Natural killer cell (primary cell): ENCODE results near the gene PSMF1. TPM values are rescaled to one million over a fixed set of nuclear protein-coding genes. Genes with fewer than 3 reads are reported as not detected.

Source experiments
- ATAC-seq, 3 donors: fragments of 150-1000 bp in 2 of 3; fragments of 200-7000 bp in 1 of 3; cut with Tn5 transposase; 1 replicate in 1 of 3; 2 replicates in 2 of 3; pipeline ENCODE4 v1.10.0; 2021; ENCODE audit warnings: mild to moderate bottlenecking in 2 of 3, moderate library complexity in 2 of 3
- DNase-seq, 2 donors: peaks; one replicate each; pipeline versions ENCODE4 v3.0.0 to v3.0.0-alpha.2; 2013 to 2021; ENCODE audit warnings: mixed read lengths in 1 of 2
- H3K27ac ChIP-seq: one replicate; pipeline ENCODE4 v1.5.1; 2013; ENCODE audit warnings: mild to moderate bottlenecking, low read length
- H3K27me3 ChIP-seq: one replicate; pipeline ENCODE4 v1.6.1; 2013; ENCODE audit warnings: low read length; ENCODE audit not compliant: control insufficient read depth, insufficient read depth
- H3K36me3 ChIP-seq: one replicate; pipeline ENCODE4 v1.6.1; 2013; ENCODE audit warnings: low read length; ENCODE audit not compliant: control insufficient read depth, insufficient read depth
- H3K4me1 ChIP-seq: one replicate; pipeline ENCODE4 v1.6.1; 2013; ENCODE audit warnings: low read length; ENCODE audit not compliant: control insufficient read depth, insufficient read depth
- H3K4me3 ChIP-seq: one replicate; pipeline ENCODE4 v1.5.1; 2013; ENCODE audit warnings: low read length
- H3K9me3 ChIP-seq: one replicate; pipeline ENCODE4 v1.6.1; 2013; ENCODE audit warnings: low read length; ENCODE audit not compliant: control insufficient read depth, insufficient read depth
- H3K27ac Mint-ChIP-seq, 2 donors: one replicate each; pipeline ENCODE4 v1.8.0; 2022; ENCODE audit warnings: mild to moderate bottlenecking in 2 of 2, mixed read lengths in 2 of 2, moderate library complexity in 1 of 2
- H3K27me3 Mint-ChIP-seq, 2 donors: one replicate each; pipeline ENCODE4 v1.8.0; 2022; ENCODE audit warnings: low read depth in 2 of 2, mixed read lengths in 2 of 2
- H3K36me3 Mint-ChIP-seq: one replicate; pipeline ENCODE4 v1.8.0; 2022; ENCODE audit warnings: mixed read lengths
- H3K4me1 Mint-ChIP-seq, 2 donors: one replicate each; pipeline ENCODE4 v1.8.0; 2022; ENCODE audit warnings: mixed read lengths in 2 of 2
- H3K4me3 Mint-ChIP-seq: one replicate; pipeline ENCODE4 v1.8.0; 2022; ENCODE audit warnings: mild to moderate bottlenecking, moderate library complexity, mixed read lengths
- H3K9me3 Mint-ChIP-seq, 2 donors: one replicate each; pipeline ENCODE4 v1.8.0; 2022; ENCODE audit warnings: mixed read lengths in 2 of 2
- WGBS: methylation state at CpG from one replicate; pipeline ENCODE4 v1.1.7; 2013; ENCODE audit warnings: missing lambda C conversion rate; ENCODE audit not compliant: insufficient coverage; 5-methylcytosine and 5-hydroxymethylcytosine counted together
- intact Hi-C: fragments of 100-400 bp; cut with micrococcal nuclease; formaldehyde crosslinking; loops from one replicate; pipeline ENCODE4 v1.14.2; 2022
- total RNA-seq, 4 donors: library from RNA; stranded (reverse); fragments of 120-200 nt in 1 of 4; gene quantifications; one replicate each; pipeline versions ENCODE4 v1.2.3 to v1.2.4, GENCODE V29; 2013 to 2022
- TF ChIP-seq, protein P1 (sequence below): fragments of 200-600 bp; IDR thresholded peaks from one replicate; pipeline ENCODE4 v1.8.0; 2022; ENCODE audit warnings: antibody characterized with exemption

PSMF1 gene
- total RNA-seq, 3 donors from 2014 or later (not counting 1 experiment from before 2014, with no cell fraction given): 97.1 to 107 (median 101) TPM

DNA sequence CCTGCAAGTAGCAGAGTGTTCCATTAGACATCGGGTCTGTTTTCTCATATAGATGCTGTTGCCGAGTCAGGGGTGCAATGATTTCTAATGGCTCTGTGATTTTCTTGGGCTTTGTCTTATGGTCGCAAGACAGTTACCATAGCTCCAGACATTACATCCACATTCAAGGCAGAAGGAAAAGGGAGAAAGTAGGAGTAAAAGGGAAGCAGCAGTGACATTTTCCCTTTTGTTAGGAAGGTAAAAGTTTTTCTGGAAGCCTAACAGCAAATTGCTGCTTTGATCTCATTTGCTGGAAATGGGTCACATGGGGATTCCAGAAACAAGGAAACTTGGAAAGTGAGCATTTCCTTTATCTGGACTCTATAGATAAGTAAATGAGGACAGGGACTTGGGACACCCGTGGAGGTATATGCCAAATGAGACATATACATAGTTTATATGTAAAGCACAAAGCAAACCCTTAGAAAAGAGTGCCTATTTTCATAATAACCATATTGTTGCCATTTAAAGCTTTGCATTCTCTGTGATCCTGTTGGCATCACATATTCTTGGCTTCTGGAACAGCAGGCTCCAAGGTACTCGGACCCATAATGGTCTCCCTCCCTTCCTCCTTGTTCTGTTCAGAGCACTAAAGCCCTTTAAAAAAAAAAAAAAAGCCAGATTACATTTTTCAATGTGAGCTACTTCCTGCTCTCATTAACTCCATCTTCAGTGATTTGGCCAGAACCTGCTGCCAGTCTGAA lies 84.5 kb downstream of the PSMF1 start, which contains the start of gene C20orf202:
C20orf202 (plus strand) TSS at position 693 of the 743 bp plus-strand sequence. CDS start 132 bp downstream, outside the sequence.
- 84% methylated on average over 4 of the region's 5 CpGs for WGBS
- peaks cover 0 to 4% of the 10 kb centered on the region in 2 donors for H3K27me3 Mint-ChIP-seq
- no peak for DNase-seq
- Histone ChIP-seq H3K27ac (no peak within 1 kb of the TSS), H3K9me3 (no peaks in the 10 kb centered on the region), H3K4me1 (no peaks in the 10 kb centered on the region), H3K36me3 (no peaks in the 10 kb centered on the region), H3K4me3 (no peak within 1 kb of the TSS), H3K27me3 (no peaks in the 10 kb centered on the region)
- H3K4me3 Mint-ChIP-seq: no peak within 1 kb of the TSS
- H3K9me3 Mint-ChIP-seq: no peaks in the 10 kb centered on the region
- ATAC-seq: no peak
- H3K4me1 Mint-ChIP-seq: no peaks in the 10 kb centered on the region
- no peaks in the 10 kb centered on the region for H3K36me3 Mint-ChIP-seq
- H3K27ac Mint-ChIP-seq: no peak within 1 kb of the TSS
- intact Hi-C loops: no loop called here
- TF ChIP-seq, protein P1, sequence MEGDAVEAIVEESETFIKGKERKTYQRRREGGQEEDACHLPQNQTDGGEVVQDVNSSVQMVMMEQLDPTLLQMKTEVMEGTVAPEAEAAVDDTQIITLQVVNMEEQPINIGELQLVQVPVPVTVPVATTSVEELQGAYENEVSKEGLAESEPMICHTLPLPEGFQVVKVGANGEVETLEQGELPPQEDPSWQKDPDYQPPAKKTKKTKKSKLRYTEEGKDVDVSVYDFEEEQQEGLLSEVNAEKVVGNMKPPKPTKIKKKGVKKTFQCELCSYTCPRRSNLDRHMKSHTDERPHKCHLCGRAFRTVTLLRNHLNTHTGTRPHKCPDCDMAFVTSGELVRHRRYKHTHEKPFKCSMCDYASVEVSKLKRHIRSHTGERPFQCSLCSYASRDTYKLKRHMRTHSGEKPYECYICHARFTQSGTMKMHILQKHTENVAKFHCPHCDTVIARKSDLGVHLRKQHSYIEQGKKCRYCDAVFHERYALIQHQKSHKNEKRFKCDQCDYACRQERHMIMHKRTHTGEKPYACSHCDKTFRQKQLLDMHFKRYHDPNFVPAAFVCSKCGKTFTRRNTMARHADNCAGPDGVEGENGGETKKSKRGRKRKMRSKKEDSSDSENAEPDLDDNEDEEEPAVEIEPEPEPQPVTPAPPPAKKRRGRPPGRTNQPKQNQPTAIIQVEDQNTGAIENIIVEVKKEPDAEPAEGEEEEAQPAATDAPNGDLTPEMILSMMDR: no peak

DNA sequence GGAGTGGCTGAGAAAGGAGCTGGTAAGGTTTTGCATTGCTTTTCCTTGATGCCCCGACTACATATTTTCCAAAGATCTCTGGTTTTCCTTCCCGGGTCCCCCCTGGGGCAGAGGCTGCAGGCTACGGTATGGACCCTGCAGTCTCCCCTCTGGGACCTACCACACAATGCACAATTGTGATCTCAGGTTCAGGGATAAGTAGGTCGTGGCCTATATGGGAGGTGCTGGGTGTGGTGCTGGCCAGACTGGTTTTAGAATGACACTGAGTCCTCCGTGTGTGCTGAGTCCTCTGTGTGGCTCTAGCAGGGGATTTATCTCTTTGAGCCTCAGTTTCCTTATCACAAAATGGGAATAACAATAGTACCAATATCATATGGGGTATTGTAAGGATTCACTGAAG lies 85.2 kb downstream of the PSMF1 start:
- Mint-ChIP-seq H3K27me3 (peaks cover 0 to 4% of the 10 kb centered on the region in 2 donors), H3K4me1 (no peaks in the 10 kb centered on the region), H3K4me3 (no peak overlapping the region), H3K27ac (no peak overlapping the region), H3K9me3 (no peaks in the 10 kb centered on the region), H3K36me3 (no peaks in the 10 kb centered on the region)
- ATAC-seq (no peak), DNase-seq (no peak)
- no peak overlapping the region for H3K4me3 ChIP-seq
- H3K4me1 ChIP-seq: no peaks in the 10 kb centered on the region
- intact Hi-C loops: no loop called here
- TF ChIP-seq, protein P1: no peak
- no peaks in the 10 kb centered on the region for H3K9me3 ChIP-seq
- no peaks in the 10 kb centered on the region for H3K27me3 ChIP-seq
- 78% methylated on average over 4 of the region's 5 CpGs for WGBS
- no peaks in the 10 kb centered on the region for H3K36me3 ChIP-seq
- H3K27ac ChIP-seq: no peak overlapping the region

DNA sequence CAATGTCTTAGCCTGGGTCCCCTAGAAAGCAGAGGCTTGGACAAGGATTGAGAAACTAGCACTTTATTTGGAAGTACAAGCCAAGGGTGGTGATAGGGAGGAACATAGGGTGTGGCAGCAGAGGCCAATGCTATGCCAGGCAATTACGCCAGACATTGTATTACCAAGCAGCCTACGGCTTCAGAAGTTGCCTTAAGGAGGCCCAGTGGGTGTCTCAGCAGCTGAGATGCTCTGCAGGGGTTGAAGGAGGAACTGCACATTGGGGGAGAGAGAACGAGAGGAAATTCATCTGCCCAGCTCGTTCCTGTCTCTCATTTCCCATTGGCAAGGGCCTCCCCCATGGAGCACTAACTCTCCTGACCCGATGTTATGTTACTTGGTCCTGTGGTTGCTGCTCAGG lies 85.7 kb downstream of the PSMF1 start:
- no peaks in the 10 kb centered on the region for H3K36me3 Mint-ChIP-seq
- no peaks in the 10 kb centered on the region for H3K9me3 Mint-ChIP-seq
- no peaks in the 10 kb centered on the region for H3K4me1 Mint-ChIP-seq
- H3K4me3 Mint-ChIP-seq: no peak overlapping the region
- H3K27ac Mint-ChIP-seq: no peak overlapping the region
- WGBS: 39% methylated on average over 5 of the region's 5 CpGs
- TF ChIP-seq, protein P1: no peak
- Histone ChIP-seq H3K4me1 (no peaks in the 10 kb centered on the region), H3K36me3 (no peaks in the 10 kb centered on the region), H3K9me3 (no peaks in the 10 kb centered on the region), H3K27ac (no peak overlapping the region), H3K27me3 (no peaks in the 10 kb centered on the region), H3K4me3 (no peak overlapping the region)
- DNase-seq: no peak
- peaks cover 0 to 4% of the 10 kb centered on the region in 2 donors for H3K27me3 Mint-ChIP-seq
- ATAC-seq: no peak
- intact Hi-C loops: no loop called here

DNA sequence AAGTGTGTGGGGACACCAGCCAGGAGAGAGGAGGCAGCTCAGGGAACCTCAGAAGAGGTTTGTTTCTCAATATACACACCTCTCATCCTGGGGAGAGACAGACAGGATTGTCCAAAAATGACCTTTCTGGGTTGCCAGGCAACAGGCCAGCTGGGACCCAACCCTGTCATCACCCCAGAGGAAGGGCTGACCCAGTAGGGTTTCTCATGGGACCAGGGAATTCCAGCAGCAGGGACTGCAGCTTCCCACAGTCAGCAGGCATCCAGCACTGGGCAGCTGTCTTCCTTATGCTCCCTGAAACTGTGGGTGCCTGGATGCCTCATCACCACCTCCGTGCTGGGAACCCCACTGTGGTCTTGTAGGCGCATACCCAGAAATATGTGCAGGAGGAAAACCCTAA lies 86.2 kb downstream of the PSMF1 start:
- intact Hi-C loops: no loop called here
- no peaks in the 10 kb centered on the region for H3K27me3 ChIP-seq

More for the DNA sequence above, 86.2 kb downstream of the PSMF1 start:
- Histone ChIP-seq H3K4me3 (no peak overlapping the region), H3K4me1 (no peaks in the 10 kb centered on the region), H3K36me3 (no peaks in the 10 kb centered on the region), H3K9me3 (no peaks in the 10 kb centered on the region), H3K27ac (no peak overlapping the region)
- Mint-ChIP-seq H3K27me3 (peaks cover 0 to 4% of the 10 kb centered on the region in 2 donors), H3K4me3 (no peak overlapping the region), H3K36me3 (no peaks in the 10 kb centered on the region), H3K27ac (no peak overlapping the region), H3K4me1 (no peaks in the 10 kb centered on the region), H3K9me3 (no peaks in the 10 kb centered on the region)
- TF ChIP-seq, protein P1: no peak
- WGBS: 95% methylated on average over 2 of the region's 2 CpGs
- ATAC-seq (no peak), DNase-seq (no peak)
